Breast epithelium (tissue), 3 donors: ENCODE results near the gene TFG.

Source experiments
- POLR2A ChIP-seq: fragments of 450-650 bp; IDR thresholded peaks from one replicate; pipeline ENCODE4 v1.6.1; 2016; ENCODE audit warnings: antibody characterized with exemption, mild to moderate bottlenecking, moderate library complexity
- POLR2AphosphoS5 ChIP-seq, 3 donors: sonication (generic); formaldehyde crosslinking; IDR thresholded peaks; one replicate each; pipeline ENCODE4 v1.6.1; 2017; ENCODE audit warnings: antibody characterized with exemption in 3 of 3
- TF ChIP-seq, protein P1 (sequence below), 3 donors: fragments of 450-650 bp; IDR thresholded peaks; one replicate each; pipeline ENCODE4 v1.5.1; 2016 to 2017; ENCODE audit warnings: antibody characterized with exemption in 3 of 3, mild to moderate bottlenecking in 3 of 3, moderate library complexity in 3 of 3

DNA sequence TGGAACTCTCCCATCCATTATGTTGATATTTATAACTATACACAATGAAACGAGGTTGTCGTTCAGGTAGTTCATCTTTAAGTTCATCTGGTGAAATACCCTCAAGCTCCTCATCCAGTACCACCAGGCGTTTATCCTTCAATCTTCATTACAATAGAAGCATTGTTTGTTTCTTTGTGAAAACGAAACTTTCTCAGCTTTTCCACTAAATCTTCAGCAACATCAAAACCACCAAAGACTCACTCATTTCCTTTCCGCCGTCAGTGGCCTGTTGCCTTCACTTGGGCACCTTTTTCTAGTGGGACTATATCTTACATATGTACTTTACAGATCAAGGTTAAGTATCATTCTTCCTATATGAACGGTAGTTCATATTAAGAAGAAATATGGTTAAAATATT, 44.1 kb upstream of the TFG start:
- TF ChIP-seq, protein P1, sequence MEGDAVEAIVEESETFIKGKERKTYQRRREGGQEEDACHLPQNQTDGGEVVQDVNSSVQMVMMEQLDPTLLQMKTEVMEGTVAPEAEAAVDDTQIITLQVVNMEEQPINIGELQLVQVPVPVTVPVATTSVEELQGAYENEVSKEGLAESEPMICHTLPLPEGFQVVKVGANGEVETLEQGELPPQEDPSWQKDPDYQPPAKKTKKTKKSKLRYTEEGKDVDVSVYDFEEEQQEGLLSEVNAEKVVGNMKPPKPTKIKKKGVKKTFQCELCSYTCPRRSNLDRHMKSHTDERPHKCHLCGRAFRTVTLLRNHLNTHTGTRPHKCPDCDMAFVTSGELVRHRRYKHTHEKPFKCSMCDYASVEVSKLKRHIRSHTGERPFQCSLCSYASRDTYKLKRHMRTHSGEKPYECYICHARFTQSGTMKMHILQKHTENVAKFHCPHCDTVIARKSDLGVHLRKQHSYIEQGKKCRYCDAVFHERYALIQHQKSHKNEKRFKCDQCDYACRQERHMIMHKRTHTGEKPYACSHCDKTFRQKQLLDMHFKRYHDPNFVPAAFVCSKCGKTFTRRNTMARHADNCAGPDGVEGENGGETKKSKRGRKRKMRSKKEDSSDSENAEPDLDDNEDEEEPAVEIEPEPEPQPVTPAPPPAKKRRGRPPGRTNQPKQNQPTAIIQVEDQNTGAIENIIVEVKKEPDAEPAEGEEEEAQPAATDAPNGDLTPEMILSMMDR (IDR thresholded peaks at IDR 0.05): no peak
- TF ChIP-seq POLR2A (no peak), POLR2AphosphoS5 (IDR thresholded peaks at IDR 0.05) (no peak)
